NCI-H510A (cell line): Measurements from ENCODE around the gene MYEF2.

Experiments used
- DNase-seq: peaks from one replicate; lab custom pipeline; 2025; lab: John Stamatoyannopoulos, UW

The MYEF2 gene

DNA sequence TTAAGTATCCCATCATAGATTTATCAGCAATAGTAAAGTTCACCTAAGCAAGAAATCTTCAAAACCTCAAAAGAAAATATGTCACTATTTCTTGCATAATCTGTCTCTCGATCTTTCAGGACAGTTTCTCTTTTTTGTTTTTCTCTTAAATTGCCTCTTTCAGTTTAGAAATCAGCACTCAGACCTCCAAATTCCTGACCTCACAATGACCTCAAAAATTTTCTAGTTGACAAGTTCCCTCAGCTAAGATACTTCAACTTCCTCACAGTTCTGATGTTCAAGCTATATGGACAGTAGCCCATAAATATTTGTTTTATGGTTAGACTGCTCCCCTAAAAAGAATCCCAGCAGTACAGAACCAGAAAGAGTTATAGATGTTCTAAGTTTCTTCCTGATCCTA lies 33.2 kb downstream of the MYEF2 start:
- DNase-seq, result no peak

DNA sequence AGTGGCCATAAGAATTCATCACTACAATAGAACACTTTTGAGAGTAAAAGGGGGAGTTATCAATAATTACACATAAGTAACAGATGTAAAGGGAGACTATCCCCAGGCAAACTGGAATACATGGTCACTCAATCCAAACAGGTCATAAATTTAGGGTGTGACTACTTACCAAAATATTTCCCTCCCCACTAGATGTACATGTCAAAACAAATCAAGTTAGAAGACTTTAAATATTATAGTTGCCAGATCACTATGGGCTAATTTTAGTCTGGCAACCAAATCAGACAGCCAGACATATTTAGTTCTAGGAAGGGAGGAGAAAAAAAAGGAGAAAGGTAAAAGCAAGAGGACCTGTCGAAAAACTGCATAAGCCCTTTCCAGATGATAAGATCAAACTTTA lies 34.2 kb downstream of the MYEF2 start:
- no peak for DNase-seq

DNA sequence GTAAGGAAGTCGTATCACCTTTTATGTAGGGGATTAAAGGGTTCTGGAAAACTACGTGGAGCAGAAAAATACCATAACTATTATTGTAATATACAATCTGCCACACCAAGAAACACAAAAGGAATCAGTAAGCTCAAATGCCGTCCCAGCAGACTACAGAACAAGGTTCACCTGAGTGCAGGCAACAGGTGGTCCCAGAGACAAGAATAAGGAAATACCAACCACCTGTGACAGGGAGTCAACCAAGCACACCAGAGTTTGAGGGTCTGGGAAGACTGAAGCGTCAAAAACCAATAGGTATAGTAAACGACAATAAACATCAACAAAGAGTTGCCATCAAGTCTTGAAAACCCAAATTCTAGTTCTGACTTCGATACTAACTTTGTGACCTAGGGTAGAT lies 45.2 kb downstream of the MYEF2 start:
- no peak for DNase-seq

- no peak for DNase-seq
Measured at GRCh38 chr15:48131324-48131723, 46.8 kb downstream of the MYEF2 start.

DNA sequence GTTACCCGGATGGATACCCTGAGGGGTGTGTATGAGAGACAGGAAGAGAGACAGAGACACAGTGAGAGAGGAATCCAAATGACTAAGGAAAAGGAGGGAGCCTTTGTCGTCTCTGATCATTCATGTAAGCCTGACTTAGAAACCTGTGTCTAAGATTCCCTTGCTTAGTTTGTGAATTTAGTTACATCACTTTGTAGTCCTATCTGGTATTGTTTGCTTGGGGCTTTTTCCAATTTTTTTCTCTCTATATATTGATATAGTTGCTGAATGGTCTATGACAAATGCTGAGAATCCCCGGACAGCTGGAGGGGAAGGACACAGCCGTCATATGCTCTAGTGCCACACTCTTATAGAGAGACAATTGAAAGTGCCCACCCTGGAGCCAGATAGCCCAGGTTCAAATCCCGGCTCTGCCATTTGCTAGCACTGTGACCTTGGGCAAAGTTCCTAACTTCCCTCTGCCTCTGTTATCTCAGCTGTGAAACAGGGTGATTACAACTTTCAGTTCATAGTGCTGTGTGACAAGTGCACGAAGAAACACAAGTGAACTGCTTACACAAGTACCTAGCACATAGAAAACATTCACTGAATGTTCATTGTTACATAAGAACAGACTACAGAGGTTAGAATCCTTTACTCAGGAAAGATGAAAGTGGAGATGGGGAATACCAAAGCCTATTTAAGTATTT lies 51.3 kb downstream of the MYEF2 start:
- DNase-seq, result no peak

GRCh38 chr15:48121849-48122248 lies 56.2 kb downstream of the MYEF2 start:
- no peak for DNase-seq

GRCh38 chr15:48120745-48121144 lies 57.4 kb downstream of the MYEF2 start, which contains the start of gene SLC24A5:
Gene SLC24A5 (plus strand): TSS chr15:48120990. CDS start chr15:48121045, 55 bp downstream.
- DNase-seq, result no peak

DNA sequence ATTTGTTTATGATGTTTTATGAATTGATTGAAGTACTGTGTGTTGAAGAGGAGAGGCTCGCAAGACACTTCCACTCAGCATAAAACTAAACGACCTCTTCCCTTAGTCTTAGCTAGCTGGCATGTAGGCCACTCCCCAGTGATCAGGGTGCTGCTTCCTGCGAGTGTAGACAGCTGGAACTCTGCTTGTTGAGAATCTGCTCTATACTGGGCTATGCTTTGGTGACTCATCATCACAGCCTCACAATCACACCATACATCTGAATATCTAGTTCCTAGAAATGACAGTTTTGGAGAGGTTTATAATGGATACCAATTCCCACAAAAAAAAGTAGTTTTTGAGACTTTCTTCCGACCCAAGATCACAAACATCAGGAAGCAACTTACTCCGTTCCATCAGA lies 58.8 kb downstream of the MYEF2 start:
- DNase-seq, result no peak

- DNase-seq, result no peak
Measured at GRCh38 chr15:48112242-48112641, 65.9 kb downstream of the MYEF2 start.

- no peak for DNase-seq
Measured at GRCh38 chr15:48109856-48110531, 68.1 kb downstream of the MYEF2 start.

GRCh38 chr15:48109212-48109611 lies 68.9 kb downstream of the MYEF2 start:
- no peak for DNase-seq

DNA sequence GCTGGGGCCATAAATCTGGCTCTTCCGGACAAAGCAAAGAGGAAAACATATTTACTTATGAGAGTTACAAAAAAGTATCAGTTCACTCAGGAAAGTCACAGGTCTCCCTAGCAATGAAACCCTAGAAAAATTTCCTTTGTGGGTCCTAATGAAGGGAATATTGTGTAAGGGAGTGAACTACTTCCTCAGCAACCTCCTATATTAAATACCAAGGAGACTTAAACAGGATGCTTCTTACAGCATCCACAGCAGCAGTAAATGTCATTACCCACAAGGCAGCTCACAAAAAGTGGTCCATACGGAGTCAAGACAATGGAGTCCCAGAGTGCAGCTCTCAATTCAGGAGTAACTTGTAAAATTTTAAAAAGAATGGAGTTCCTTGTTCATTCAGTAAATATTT lies 72.2 kb downstream of the MYEF2 start:
- DNase-seq, result no peak

- no peak for DNase-seq
Measured at GRCh38 chr15:48103647-48104046, 74.4 kb downstream of the MYEF2 start.

DNA sequence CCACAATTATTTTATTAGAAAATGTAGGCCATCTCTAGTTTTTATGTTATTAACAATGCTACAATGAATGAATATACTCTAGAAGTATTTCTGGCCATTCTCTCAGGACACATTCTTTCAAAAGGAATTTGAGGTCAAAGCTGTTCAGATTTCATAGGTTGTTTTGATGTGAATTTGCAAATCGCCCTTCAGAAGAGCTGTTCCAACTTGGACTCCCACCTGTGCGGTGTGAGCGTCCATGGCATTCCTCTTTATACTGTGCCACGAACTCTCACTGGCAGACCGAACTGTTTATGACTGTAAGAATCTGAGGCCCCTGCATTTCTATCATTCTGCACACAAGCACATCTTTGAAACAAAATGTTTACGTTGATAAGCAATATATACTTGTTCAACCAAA lies 75.9 kb downstream of the MYEF2 start:
- DNase-seq, result no peak

DNA sequence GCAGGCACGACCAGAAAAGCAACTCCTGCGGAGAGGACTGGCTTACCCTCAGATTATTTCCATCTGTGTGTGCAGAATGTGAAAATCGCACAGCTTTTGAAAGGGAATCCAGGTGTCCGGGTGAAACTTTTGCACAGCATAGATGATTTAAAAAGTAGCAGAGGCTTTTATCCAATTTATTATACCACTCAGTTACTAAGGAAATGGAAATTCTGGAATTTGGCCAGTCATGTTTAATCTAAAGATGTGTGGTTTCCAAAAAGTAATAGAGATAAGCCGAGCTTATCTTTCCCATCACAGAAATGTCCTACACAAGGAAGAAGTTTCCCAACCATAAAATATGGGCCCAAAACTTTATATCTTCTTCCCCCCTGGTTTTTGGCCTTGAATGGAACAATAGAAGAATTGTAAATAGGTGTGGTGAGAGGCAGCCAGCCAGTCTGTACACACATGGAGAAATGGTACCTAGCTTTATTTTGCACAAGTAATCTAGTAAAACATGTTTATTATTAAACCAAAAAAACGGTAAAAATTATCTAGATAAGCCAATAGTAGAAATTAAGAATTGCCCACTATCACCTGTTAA lies 76.6 kb downstream of the MYEF2 start:
- no peak for DNase-seq

- DNase-seq, result no peak
Measured at GRCh38 chr15:48097264-48097663, 80.8 kb downstream of the MYEF2 start.

DNA sequence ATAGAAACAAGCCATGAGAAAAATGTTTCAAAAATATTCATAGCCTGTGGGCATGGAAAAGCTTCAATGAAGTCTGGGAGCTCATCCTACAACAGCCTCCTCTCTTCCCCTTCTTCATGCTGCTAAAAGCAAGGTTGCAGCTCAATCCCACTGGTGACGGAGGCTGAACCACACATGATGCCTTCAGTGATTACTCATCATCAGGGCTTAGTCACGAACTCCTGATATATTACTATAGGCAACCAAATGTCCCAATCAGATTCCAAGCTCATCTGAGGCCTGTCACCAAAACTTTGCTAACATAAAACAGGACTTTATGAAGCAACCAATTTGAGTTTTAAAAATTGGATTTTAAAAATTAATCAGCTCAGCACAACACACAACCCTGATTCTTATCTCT lies 81.3 kb downstream of the MYEF2 start:
- DNase-seq, result no peak

DNA sequence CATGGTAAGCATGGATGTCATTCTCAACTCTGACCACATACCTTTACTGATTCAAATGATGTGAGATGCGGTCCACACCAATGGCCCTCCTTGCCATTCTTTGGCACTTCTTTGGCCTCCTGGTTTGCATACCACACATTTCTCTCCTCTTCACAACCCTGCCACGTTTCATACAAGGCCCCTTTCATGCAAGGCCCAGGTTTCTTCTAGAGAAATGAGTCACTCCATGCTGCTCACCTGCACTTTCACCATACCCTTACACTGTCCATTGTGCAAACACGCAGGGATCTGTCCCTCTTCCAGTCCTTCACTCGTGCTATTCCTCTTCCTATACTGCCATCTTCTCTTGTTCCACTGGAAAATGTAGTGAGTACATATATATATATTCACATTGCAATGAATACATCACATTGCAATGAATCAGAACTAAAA lies 81.7 kb downstream of the MYEF2 start:
- no peak for DNase-seq

GRCh38 chr15:48091522-48091921 lies 86.6 kb downstream of the MYEF2 start:
- no peak for DNase-seq

DNA sequence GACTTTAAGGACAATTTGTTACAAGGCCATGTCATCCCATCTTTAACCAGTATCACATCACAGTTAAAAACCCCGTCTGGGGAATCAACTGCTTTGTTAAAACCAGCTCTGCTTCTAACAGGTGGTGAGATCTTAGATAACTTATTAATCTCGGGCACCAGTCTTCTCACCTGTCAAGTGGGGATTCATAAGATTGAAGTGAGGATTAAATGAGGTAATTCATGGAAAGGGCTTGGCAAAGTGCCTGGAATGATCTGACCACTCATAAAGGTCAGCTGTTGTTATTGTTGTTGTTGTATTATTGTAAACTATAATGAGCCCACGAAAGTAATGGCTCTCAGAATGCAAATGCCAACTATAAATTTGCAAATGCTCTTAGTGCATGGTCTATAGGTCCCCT lies 87.4 kb downstream of the MYEF2 start:
- DNase-seq, result no peak

GRCh38 chr15:48090115-48090514 lies 88.0 kb downstream of the MYEF2 start:
- DNase-seq, result no peak

GRCh38 chr15:48089702-48090101 lies 88.4 kb downstream of the MYEF2 start:
- no peak for DNase-seq

GRCh38 chr15:48087844-48088243 lies 90.3 kb downstream of the MYEF2 start:
- no peak for DNase-seq
